ENCODE results near the gene SCOC. TPM values are rescaled to one million over a fixed set of nuclear protein-coding genes. Genes with fewer than 3 reads are reported as not detected.

SCOC gene
- total and polyA plus RNA-seq, 2 donors (not counting 3 experiments of a cell fraction or from before 2014, with no cell fraction given) = 12.3 to 38.3 TPM

- FAIRE-seq = no peak
- Histone ChIP-seq H3K79me2 (ENCODE audit: control insufficient read depth, insufficient read depth, low read length) (no peaks in the 10 kb centered on the region), H4K20me1 (replicated peaks; ENCODE audit: control insufficient read depth, extremely low read depth, insufficient read depth, low read length) (no peaks in the 10 kb centered on the region), H3K4me3 (replicated peaks in 1 of 3; ENCODE audit: insufficient read depth in 1 of 3, low read depth in 1 of 3, low read length in 3 of 3) (no peak overlapping the region), H2AFZ (ENCODE audit: low read depth, low read length) (no peak overlapping the region), H3K9ac (replicated peaks; ENCODE audit: extremely low read depth, insufficient read depth, low read length) (no peak overlapping the region), H3K4me2 (ENCODE audit: insufficient read depth, low read length) (no peak overlapping the region), H3K9me1 (replicated peaks; ENCODE audit: control insufficient read depth, extremely low read depth, insufficient read depth, low read length) (no peaks in the 10 kb centered on the region), H3K27me3 (ENCODE audit: control insufficient read depth in 2 of 2, insufficient read depth in 2 of 2, low read length in 2 of 2) (peaks cover 0 to 4% of the 10 kb centered on the region in 2 experiments), H3K9me3 (replicated peaks; ENCODE audit: control insufficient read depth, insufficient read depth, low read length) (no peaks in the 10 kb centered on the region), H3K4me1 (ENCODE audit: control insufficient read depth, extremely low read depth, insufficient read depth, low read length) (no peaks in the 10 kb centered on the region), H3K27ac (ENCODE audit: insufficient read depth, low read depth, low read length) (no peak overlapping the region), H3K36me3 (ENCODE audit: control insufficient read depth in 2 of 2, extremely low read depth in 1 of 2, insufficient read depth in 2 of 2, low read length in 2 of 2) (no peaks in the 10 kb centered on the region)
- no peak for DNase-seq (ENCODE audit: low read depth, low spot score)
- POLR2A ChIA-PET = no interaction called here
- intact Hi-C loops (cut with micrococcal nuclease) (no loop called here), dilution Hi-C loops (cut with MboI; ENCODE audit: extremely low pct_ligation_motif_present, low sequenced_read_pairs) (no loop called here)
- CTCF ChIA-PET = no interaction called here
- TF ChIP-seq, protein P1, sequence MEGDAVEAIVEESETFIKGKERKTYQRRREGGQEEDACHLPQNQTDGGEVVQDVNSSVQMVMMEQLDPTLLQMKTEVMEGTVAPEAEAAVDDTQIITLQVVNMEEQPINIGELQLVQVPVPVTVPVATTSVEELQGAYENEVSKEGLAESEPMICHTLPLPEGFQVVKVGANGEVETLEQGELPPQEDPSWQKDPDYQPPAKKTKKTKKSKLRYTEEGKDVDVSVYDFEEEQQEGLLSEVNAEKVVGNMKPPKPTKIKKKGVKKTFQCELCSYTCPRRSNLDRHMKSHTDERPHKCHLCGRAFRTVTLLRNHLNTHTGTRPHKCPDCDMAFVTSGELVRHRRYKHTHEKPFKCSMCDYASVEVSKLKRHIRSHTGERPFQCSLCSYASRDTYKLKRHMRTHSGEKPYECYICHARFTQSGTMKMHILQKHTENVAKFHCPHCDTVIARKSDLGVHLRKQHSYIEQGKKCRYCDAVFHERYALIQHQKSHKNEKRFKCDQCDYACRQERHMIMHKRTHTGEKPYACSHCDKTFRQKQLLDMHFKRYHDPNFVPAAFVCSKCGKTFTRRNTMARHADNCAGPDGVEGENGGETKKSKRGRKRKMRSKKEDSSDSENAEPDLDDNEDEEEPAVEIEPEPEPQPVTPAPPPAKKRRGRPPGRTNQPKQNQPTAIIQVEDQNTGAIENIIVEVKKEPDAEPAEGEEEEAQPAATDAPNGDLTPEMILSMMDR (IDR thresholded peaks at IDR 0.05; ENCODE audit: extremely low read depth in 1 of 2, insufficient read depth in 1 of 2, low read depth in 1 of 2, low read length in 2 of 2) = no peak
- TF ChIP-seq EZH2 (IDR thresholded peaks at IDR 0.05; ENCODE audit: borderline replicate concordance, low read depth, low read length, severe bottlenecking) (no peak), GATA2 (IDR thresholded peaks at IDR 0.05; ENCODE audit: insufficient read depth, insufficient read length, low read depth, low read length) (no peak), JUN (IDR thresholded peaks at IDR 0.05; ENCODE audit: borderline replicate concordance, insufficient read depth, insufficient read length, low read depth) (no peak), MYC (IDR thresholded peaks at IDR 0.05; ENCODE audit: low read depth, low read length) (no peak), POLR2A (IDR thresholded peaks at IDR 0.05; ENCODE audit: low read depth, low read length) (no peak), POLR2AphosphoS5 (IDR thresholded peaks at IDR 0.05; ENCODE audit: insufficient read depth, low read depth, low read length) (no peak), FOS (IDR thresholded peaks at IDR 0.05; ENCODE audit: borderline replicate concordance, insufficient read depth, low read length) (no peak), MAX (IDR thresholded peaks at IDR 0.05; ENCODE audit: insufficient read depth, insufficient read length) (no peak)
- no TSS peak for BruUV-seq (replicated peaks)
These were observed 22.2 kb downstream of the SCOC start for GRCh38 chr4:140395668-140396067.

Measured in endothelial cell of umbilical vein (primary cell).